HEK293 (cell line): ENCODE measurements around the gene DNAJC12.

ENCODE experiments used
- AEBP2 ChIP-seq: fragments of 450-650 bp; formaldehyde crosslinking; IDR thresholded peaks from 2 replicates; pipeline ENCODE4 v1.5.1; 2016; ENCODE audit warnings: missing biosample characterization, missing genetic modification characterization, borderline replicate concordance
- BCL6B ChIP-seq: fragments of 450-650 bp; formaldehyde crosslinking; IDR thresholded peaks from 2 replicates; pipeline ENCODE4 v1.5.1; 2017; ENCODE audit warnings: missing biosample characterization, missing genetic modification characterization
- GLIS2 ChIP-seq: fragments of 450-650 bp; formaldehyde crosslinking; IDR thresholded peaks from 2 replicates; pipeline ENCODE4 v1.5.1; 2016; ENCODE audit warnings: missing biosample characterization, missing genetic modification characterization
- KLF10 ChIP-seq: fragments of 450-650 bp; IDR thresholded peaks from 2 replicates; pipeline ENCODE4 v1.5.1; 2018; ENCODE audit warnings: missing biosample characterization, mild to moderate bottlenecking, missing genetic modification characterization
- MYNN ChIP-seq: fragments of 450-650 bp; formaldehyde crosslinking; IDR thresholded peaks from 2 replicates; pipeline ENCODE4 v1.5.1; 2016; ENCODE audit warnings: missing biosample characterization, missing genetic modification characterization, borderline replicate concordance
- PRDM4 ChIP-seq: fragments of 450-650 bp; formaldehyde crosslinking; IDR thresholded peaks from 2 replicates; pipeline ENCODE4 v1.5.1; 2017; ENCODE audit warnings: missing biosample characterization, missing genetic modification characterization
- SP3 ChIP-seq: fragments of 450-650 bp; formaldehyde crosslinking; IDR thresholded peaks from 2 replicates; pipeline ENCODE4 v1.5.1; 2016; ENCODE audit warnings: missing biosample characterization, missing genetic modification characterization
- ZBTB17 ChIP-seq: fragments of 450-650 bp; formaldehyde crosslinking; IDR thresholded peaks from 2 replicates; pipeline ENCODE4 v1.5.1; 2016; ENCODE audit warnings: missing biosample characterization, missing genetic modification characterization
- ZBTB6 ChIP-seq: fragments of 450-650 bp; formaldehyde crosslinking; IDR thresholded peaks from 2 replicates; pipeline ENCODE4 v1.5.1; 2017; ENCODE audit warnings: missing biosample characterization, missing genetic modification characterization
- ZBTB7A ChIP-seq: fragments of 450-650 bp; formaldehyde crosslinking; IDR thresholded peaks from 2 replicates; pipeline ENCODE4 v1.5.1; 2016; ENCODE audit warnings: low read depth, missing biosample characterization, missing genetic modification characterization
- ZBTB8A ChIP-seq: fragments of 450-650 bp; formaldehyde crosslinking; IDR thresholded peaks from 2 replicates; pipeline ENCODE4 v1.5.1; 2016; ENCODE audit warnings: missing biosample characterization, missing genetic modification characterization
- ZEB2 ChIP-seq: fragments of 450-650 bp; formaldehyde crosslinking; IDR thresholded peaks from 2 replicates; pipeline ENCODE4 v1.5.1; 2016; ENCODE audit warnings: missing biosample characterization, missing genetic modification characterization
- ZFHX2 ChIP-seq: fragments of 450-650 bp; formaldehyde crosslinking; conservative IDR thresholded peaks from 2 replicates; pipeline ENCODE4 v1.5.1; 2016; ENCODE audit warnings: missing biosample characterization, missing genetic modification characterization
- ZNF140 ChIP-seq: fragments of 450-650 bp; formaldehyde crosslinking; IDR thresholded peaks from 2 replicates; pipeline ENCODE4 v1.5.1; 2016; ENCODE audit warnings: missing biosample characterization, missing genetic modification characterization
- ZNF18 ChIP-seq: fragments of 450-650 bp; formaldehyde crosslinking; IDR thresholded peaks from 2 replicates; pipeline ENCODE4 v1.5.1; 2016; ENCODE audit warnings: missing biosample characterization, missing genetic modification characterization
- ZNF2 ChIP-seq: fragments of 450-650 bp; formaldehyde crosslinking; IDR thresholded peaks from 2 replicates; pipeline ENCODE4 v1.5.1; 2016; ENCODE audit warnings: missing biosample characterization, missing genetic modification characterization
- ZNF223 ChIP-seq: fragments of 450-650 bp; formaldehyde crosslinking; IDR thresholded peaks from 2 replicates; pipeline ENCODE4 v1.5.1; 2016; ENCODE audit warnings: missing biosample characterization, missing genetic modification characterization
- ZNF341 ChIP-seq: fragments of 450-650 bp; formaldehyde crosslinking; IDR thresholded peaks from 2 replicates; pipeline ENCODE4; 2016; ENCODE audit warnings: low read depth, missing biosample characterization, missing genetic modification characterization
- ZNF394 ChIP-seq: fragments of 450-650 bp; formaldehyde crosslinking; IDR thresholded peaks from 2 replicates; pipeline ENCODE4 v1.5.1; 2016; ENCODE audit warnings: missing biosample characterization, missing genetic modification characterization, mild to moderate bottlenecking, moderate library complexity, borderline replicate concordance
- ZNF404 ChIP-seq: fragments of 450-650 bp; formaldehyde crosslinking; IDR thresholded peaks from 2 replicates; pipeline ENCODE4 v1.5.1; 2017; ENCODE audit warnings: missing biosample characterization, missing genetic modification characterization
- ZNF48 ChIP-seq: fragments of 450-650 bp; formaldehyde crosslinking; IDR thresholded peaks from 2 replicates; pipeline ENCODE4 v1.5.1; 2016; ENCODE audit warnings: missing biosample characterization, missing genetic modification characterization
- ZNF513 ChIP-seq: fragments of 450-650 bp; IDR thresholded peaks from 2 replicates; pipeline ENCODE4 v1.5.1; 2018; ENCODE audit warnings: missing biosample characterization, missing genetic modification characterization
- ZNF521 ChIP-seq: fragments of 450-650 bp; formaldehyde crosslinking; IDR thresholded peaks from 2 replicates; pipeline ENCODE4 v1.5.1; 2017; ENCODE audit warnings: missing biosample characterization, mild to moderate bottlenecking, missing genetic modification characterization
- ZNF600 ChIP-seq: fragments of 450-650 bp; formaldehyde crosslinking; IDR thresholded peaks from 2 replicates; pipeline ENCODE4 v1.5.1; 2016; ENCODE audit warnings: missing biosample characterization, missing genetic modification characterization
- ZNF610 ChIP-seq: fragments of 450-650 bp; formaldehyde crosslinking; IDR thresholded peaks from 2 replicates; pipeline ENCODE4 v1.5.1; 2016; ENCODE audit warnings: missing biosample characterization, missing genetic modification characterization, borderline replicate concordance
- ZNF692 ChIP-seq: fragments of 450-650 bp; formaldehyde crosslinking; IDR thresholded peaks from 2 replicates; pipeline ENCODE4 v1.5.1; 2016; ENCODE audit warnings: missing biosample characterization, missing genetic modification characterization
- ZNF707 ChIP-seq: fragments of 450-650 bp; formaldehyde crosslinking; IDR thresholded peaks from 2 replicates; pipeline ENCODE4 v1.5.1; 2016; ENCODE audit warnings: missing biosample characterization, missing genetic modification characterization
- ZSCAN16 ChIP-seq: fragments of 450-650 bp; formaldehyde crosslinking; IDR thresholded peaks from 2 replicates; pipeline ENCODE4 v1.5.1; 2016; ENCODE audit warnings: missing biosample characterization, missing genetic modification characterization

Gene DNAJC12

GRCh38 chr10:67884313-67884841, 46.4 kb upstream of the DNAJC12 start, which contains the start of gene SIRT1 (continued):
- TF ChIP-seq ZNF18 (tag by site-specific recombination) (0 out of 2 replicates have a peak, but pooled peaks have one; percentile 18), ZFHX2 (peak; percentile 99), AEBP2 (tag by site-specific recombination) (no peak), BCL6B (tag by site-specific recombination) (no peak), PRDM4 (tag by site-specific recombination) (peak; percentile 58; the same call in 1 of the 2 replicates), ZEB2 (tag by site-specific recombination) (peak; percentile 81), ZBTB6 (tag by site-specific recombination) (peak; percentile 75; the same call in 1 of the 2 replicates), ZNF610 (peak; percentile 95), ZNF513 (no peak), ZBTB17 (peak; percentile 88), KLF10 (tag by site-specific recombination) (peak; percentile 74; the same call in 1 of the 2 replicates), ZNF692 (peak; percentile 59), ZNF521 (tag by site-specific recombination) (no peak), GLIS2 (peak; percentile 91), SP3 (peak; percentile 70), ZSCAN16 (tag by site-specific recombination) (no peak), ZNF341 (tag by site-specific recombination) (peak; percentile 99), ZBTB8A (tag by site-specific recombination) (peak; percentile 80), ZNF707 (tag by site-specific recombination) (no peak), ZNF223 (tag by site-specific recombination) (no peak), MYNN (no peak), ZNF600 (peak; percentile 86), ZBTB7A (peak; percentile 82), ZNF140 (tag by site-specific recombination) (no peak), ZNF394 (tag by site-specific recombination) (peak; percentile 70), ZNF48 (tag by site-specific recombination) (no peak), ZNF404 (tag by site-specific recombination) (no peak), ZNF2 (tag by site-specific recombination) (peak; percentile 68; the same call in 1 of the 2 replicates)
